ENCODE results near the gene NEDD4L. TPM values are rescaled to one million over a fixed set of nuclear protein-coding genes. Genes with fewer than 3 reads are reported as not detected.

NEDD4L gene
- total RNA-seq, 4 donors from 2014 or later: 32.5 to 65.6 (median 43.4) TPM

- TF ChIP-seq CTCF (IDR thresholded peaks at IDR 0.05; ENCODE audit: low read depth): no peak
These were observed 58.8 kb downstream of the NEDD4L start for GRCh38 chr18:58102875-58103274.

DNA sequence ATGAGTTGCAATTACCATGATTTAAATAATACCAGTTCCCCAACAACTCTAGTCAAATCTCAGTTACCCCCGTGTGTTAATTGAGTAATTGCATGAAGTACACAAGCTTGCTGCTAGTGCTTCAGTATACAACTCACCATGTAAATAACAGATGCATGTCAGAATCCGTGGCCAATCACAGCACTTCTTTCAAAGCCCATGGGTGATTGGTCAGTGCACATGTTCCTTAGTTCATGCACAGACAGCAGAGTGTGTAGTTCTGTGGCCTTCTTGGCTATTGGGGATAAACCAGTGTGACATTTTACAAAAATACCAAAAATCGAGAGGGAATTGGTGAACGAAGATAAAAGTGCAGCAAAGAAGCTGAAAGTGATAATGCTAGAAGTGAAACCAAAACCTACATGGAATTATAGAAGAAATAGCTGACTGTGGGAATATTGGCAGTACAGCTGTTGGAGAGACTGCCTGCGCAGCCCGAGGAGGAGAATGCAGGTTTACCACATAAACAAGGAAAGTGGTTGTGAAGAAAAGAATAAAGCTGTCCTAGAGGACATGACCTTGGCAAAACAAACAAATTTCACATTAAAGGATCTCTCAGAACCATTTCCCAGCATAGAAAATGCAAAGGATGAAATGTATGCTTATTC lies 59.4 kb downstream of the NEDD4L start:
- TF ChIP-seq CTCF (IDR thresholded peaks at IDR 0.05; ENCODE audit: low read depth): no peak

- TF ChIP-seq CTCF (IDR thresholded peaks at IDR 0.05; ENCODE audit: low read depth): no peak
These were observed 60.1 kb downstream of the NEDD4L start for GRCh38 chr18:58104096-58104495.

DNA sequence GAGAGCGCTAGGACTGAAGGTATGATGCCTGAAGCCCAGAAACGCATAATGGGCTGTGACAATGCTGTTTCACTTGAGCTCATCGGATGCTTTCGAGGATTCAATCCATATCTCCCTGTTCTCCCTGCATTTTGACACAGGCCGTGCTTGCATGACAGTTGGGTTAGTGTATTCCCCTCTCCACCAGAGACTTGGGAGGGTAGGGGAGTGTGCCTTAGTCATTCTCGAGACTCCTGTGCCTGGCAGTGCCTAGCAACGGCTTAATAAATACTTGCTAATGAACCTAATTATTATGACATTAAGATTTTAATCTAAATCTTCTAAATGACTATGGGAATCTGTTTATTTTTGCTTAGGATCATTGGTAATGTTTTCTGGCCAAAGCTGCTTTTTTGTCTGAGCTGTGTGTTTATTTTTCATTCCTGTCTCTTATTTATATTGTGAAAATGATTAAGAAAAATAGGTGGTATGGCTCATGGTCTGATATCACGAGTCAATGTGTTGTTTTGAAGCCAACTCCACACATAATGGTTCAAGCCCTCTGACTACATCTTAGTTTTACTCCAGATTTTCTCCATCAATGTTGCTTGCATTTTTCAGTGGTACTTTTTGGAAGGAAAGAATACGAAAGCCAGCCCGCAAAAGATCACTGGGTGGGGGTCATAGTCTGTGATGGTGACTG lies 61.3 kb downstream of the NEDD4L start:
- TF ChIP-seq CTCF (IDR thresholded peaks at IDR 0.05; ENCODE audit: low read depth): no peak

DNA sequence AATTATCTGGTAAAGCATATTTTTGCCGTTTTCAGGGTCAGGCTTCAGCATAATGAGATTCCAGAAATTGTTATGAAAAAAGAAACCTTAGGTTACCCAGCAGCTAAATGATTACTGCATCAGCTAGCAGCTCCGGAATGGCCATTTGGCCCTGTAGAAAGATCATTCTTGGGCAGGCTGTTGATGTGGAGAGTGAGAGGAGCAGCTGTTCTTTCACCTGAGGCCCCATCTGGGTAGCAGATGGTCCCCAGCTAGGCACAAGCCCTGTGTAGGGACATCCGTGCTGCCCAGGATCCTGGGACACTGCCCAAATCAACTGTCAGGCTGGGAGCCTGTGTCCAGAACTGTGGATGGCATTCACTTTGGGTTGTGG lies 61.8 kb downstream of the NEDD4L start:
- no peak for TF ChIP-seq CTCF (IDR thresholded peaks at IDR 0.05; ENCODE audit: low read depth)

DNA sequence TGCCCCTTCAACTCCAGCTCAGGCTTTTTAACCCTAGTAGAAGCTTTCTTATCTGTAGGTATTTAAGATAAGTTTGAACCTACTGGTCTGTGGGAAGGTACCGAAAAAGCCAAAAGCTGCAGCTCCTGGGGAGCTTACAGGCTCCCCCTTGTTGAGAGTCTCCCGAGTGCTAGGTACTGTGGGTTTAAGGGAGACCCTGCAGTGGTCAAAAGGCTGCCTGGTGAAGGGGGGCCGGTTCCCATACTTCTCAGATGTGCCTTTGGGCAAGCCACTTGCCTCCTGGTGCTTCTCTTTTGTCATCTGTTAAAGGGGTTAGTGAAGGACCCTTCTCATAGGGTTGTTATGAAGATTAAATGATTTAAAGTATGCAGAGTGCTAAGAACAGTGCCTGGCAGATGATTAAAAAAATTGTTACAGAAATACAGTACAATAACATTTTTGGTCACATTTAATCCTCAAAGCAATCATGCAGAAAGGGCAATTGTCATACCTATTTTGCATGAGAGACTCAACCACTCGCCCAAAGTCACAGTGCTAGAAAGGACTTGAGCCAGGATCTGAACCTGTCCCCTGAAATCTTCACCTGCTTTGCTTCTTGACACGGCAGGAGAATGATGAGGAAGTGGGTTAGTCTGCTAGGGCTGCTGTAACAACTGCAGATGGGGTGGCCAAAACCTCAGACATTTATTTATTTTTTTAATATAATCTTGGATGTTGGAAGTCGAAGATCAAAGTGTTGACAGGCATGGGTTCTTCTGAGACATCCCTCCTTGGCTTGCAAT lies 62.5 kb downstream of the NEDD4L start:
- no peak for TF ChIP-seq CTCF (IDR thresholded peaks at IDR 0.05; ENCODE audit: low read depth)

- no peak for TF ChIP-seq CTCF (IDR thresholded peaks at IDR 0.05; ENCODE audit: low read depth)
These were observed 65.2 kb downstream of the NEDD4L start for GRCh38 chr18:58109256-58109655.
